Hematopoietic multipotent progenitor cell treated with erythropoietin and hydrocortisone succinate and interleukin-3 and kit ligand, for 8 days (in vitro differentiated cells): ENCODE measurements around the gene C1QL2.

Experiments
- DNase-seq: peaks from one replicate; pipeline ENCODE4 v3.0.0-alpha.2; 2015

The C1QL2 gene

DNA sequence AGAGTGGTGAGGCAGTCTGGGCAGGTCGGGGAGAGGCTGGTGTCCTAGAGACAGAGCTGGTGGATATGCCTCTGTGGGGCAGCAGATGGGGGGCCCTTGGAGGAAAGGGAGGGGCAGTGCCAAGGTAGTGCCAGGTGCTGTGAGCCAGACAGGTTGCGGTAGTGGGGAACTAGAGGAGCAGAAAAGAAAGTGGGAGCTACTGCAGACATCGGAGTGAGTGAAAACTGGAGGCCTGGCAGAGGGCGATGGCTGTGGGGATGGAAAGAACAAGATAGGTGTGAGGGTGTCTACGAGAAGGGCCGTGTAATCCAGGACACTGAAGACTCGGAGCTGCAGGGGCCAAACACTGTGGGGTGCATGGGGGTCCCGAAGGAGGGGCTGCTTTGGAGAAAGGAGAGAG, 21.7 kb downstream of the C1QL2 start:
- DNase-seq = no peak

DNA sequence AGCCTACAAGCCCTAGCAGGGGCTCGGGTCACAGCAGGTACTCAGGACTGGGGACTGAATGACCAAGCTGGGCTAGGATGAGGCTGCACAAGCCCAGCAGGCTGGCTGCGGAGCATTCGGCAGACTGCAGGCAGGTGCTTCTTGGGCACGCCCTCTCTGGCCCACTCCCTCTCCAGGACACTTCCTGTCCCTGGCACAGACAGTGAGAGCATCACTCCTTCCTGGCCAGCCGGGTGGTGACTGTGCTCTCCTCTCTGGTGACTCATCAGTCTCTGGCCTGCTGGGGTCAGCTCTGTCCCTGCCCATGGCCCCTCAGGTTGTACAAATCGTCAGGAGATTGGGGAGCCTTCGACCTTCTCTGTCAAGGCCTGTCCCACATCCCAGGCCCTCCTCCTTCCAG, 22.5 kb downstream of the C1QL2 start:
- DNase-seq = no peak

DNA sequence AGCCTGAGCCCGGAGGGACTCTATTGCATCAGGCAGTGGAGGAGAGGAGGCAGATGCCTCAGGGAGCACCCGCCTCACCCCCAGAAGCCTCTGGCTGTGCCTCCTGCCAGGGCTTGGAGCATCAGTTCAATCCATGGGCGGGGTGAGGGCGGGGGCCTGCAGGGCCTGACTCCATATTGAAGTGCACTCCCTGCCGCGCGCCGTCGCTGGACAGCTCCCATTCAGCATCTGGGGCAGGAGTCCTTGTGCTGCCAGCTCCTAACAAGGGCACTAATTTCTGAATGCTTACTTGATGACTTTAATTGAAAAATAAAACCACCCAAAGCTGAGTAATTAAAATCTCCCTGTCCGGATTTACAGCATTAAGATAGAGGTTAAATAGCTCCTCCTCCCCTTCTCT, 23.8 kb downstream of the C1QL2 start:
- DNase-seq = no peak

- peak; percentile 38 for DNase-seq
These were observed 31.9 kb downstream of the C1QL2 start for GRCh38 chr2:119126650-119127049.

DNA sequence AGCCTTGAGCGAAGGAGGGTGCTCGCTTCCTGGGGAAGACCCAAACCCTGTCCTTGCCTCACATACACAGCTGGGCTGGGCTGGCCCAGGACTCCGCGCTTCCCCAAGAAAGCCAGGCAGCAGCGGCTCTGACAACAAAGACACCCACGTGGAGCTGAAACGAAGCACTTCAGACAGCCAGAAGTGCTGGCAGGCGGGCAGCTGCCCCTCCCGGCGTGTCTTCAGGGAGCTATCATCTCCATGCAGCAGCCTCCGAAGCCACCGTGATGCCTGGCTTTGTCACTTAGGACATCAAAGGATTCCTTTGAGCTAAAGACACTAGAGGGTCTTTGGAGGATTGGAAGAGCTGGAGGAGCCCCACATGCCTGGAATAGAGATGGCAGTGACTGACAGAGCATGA, 35.2 kb downstream of the C1QL2 start:
- DNase-seq = no peak

- no peak for DNase-seq
These were observed 35.9 kb downstream of the C1QL2 start for GRCh38 chr2:119122663-119123062.

GRCh38 chr2:119119999-119120756, 38.4 kb downstream of the C1QL2 start:
- DNase-seq = no peak

- DNase-seq = peak; percentile 58
These were observed 39.3 kb downstream of the C1QL2 start for GRCh38 chr2:119119076-119119785.

DNA sequence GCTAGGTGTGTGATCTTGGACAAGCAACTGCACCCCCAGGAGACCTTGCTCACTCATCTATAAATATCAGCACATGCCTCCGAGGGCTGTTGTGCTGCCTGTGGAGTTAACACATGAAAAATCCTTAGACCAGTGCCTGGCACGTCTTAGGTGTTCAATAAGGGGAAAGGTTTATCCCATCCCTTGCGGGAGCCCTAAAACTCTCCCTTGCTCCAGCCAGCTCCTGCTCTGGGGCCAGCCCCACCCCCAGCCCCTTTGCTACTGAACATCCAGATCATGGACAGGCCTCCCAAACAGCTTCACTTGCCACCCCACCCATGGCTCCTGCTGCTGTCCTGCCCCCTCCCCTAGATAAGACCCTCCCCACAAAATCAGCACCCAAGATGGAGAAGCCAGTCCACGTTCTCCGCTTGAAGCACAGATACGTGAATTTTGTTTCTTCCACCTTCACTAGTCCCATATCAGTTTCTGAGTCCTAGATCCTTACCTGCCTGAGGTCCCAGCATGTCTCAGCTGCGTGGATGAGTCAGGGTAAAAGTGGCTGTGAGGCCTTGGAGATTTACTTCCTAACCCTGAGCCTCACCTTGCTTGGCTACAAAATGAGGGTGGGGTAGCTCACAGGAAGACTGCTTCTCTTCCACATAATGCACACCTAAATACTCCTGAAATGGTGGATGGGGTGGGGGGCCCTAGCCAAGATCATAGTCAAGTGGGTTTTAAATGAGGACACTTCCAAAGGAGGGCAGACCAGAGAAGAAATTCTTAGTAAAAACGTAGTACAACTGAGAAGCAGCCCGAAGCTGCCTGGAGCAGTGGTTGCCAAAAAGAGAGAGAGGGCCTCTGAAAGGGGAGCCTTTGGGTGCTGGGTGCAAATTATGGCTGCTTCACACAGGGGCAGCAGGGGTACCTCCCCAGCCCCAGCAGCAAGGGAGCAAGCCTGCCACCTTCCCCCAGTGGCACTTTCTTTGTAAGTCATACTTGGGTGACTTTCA, 40.4 kb downstream of the C1QL2 start:
- no peak for DNase-seq

- no peak for DNase-seq
These were observed 41.1 kb downstream of the C1QL2 start for GRCh38 chr2:119117408-119117807.

GRCh38 chr2:119116411-119117295, 41.9 kb downstream of the C1QL2 start:
- DNase-seq = no peak

DNA sequence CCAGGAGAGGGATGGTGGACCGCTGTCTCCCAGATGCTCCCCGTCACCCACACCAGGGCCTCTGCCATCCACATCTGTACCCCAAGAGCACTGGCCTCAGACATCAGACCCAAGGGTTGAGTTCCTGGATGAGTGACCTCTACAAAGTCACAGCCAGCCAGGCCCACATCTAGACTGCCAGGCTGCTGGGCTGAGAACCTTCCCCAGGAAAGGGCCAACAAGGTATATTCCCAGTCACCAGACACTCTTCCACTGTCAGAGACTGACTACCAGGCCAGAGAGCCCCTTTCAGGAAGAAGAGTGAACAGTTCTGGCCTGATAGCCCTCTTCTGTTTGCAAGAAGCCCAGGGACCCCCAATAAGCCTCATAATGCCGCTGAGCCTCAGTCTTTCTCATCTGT, 44.3 kb downstream of the C1QL2 start:
- no peak for DNase-seq

GRCh38 chr2:119113489-119113770, 45.1 kb downstream of the C1QL2 start:
- no peak for DNase-seq

DNA sequence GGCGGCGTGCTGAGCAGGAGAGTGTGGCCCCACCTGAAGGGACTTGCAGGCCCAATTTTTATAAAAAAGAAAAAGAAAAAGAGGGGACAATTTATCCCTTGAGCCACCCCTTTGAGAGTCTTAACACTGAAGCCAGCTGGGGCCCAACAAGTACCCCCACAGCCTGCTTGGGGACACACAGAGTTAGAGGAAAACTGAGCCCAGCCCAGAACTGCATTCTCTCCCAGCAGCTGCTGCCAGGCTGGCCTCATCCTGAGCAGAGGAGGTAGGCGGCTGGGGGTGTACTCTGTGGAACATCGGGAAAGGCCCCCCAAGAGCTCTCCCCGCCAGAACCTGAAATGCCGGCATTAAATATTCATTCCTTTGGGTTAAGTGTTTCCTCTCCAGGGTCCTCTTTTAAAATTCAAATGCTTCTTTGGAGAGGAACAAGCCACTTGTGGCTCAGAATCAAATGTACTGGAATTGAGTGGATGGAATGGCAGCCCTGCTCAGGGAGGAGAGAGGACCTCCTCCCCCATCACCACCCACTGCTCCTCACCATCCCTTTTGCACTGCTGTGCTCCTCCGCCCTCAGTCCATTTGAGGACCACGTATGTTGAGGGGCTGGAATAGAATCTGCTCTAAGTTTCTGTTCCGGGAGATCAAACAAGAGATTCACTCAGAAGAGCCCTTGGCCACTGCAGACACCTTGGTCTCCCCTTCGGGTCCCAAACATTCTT, 45.6 kb downstream of the C1QL2 start:
- DNase-seq = no peak

- no peak for DNase-seq
These were observed 46.3 kb downstream of the C1QL2 start for GRCh38 chr2:119112230-119112629.

DNA sequence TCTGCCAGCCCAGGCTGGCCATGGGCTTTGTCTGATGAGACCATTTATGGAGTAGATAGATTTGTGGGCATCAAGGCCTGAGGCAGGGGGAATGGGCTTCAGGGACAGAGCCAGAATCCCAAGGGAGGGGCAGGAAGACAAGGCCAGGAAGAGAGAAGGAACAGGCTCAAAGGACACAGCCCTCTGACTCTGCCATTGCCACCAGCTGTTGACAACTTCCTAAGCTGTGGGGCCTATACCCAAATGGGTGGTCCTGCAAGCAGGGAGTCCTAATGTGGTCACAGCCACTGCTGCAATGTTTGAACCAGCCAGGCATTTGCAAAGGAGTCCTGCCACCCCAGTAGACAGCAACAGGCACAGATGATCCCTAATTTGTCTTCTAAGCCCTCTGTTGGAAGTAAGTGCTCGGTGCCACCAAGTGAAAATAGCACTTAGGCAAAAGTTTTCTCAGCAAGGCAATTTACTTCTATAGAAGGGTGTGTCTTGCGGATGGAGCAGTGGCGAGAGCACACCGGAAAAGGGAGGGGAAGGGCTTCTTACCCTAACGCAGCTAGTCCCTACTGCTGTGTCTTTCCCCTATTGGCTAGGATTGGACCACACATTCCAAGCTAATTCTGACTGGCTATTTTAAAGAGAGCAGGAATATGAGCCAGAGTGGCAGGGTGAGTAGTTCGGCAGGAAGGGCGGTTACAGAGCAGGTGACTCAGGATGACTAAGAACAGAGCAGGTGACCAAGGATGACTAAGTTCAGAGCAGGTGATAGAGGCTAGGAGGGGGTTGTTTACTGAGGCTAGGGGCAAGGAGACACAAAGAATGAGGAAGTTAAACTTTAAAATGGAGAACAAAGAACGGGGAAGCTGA, 47.2 kb downstream of the C1QL2 start:
- DNase-seq = no peak

DNA sequence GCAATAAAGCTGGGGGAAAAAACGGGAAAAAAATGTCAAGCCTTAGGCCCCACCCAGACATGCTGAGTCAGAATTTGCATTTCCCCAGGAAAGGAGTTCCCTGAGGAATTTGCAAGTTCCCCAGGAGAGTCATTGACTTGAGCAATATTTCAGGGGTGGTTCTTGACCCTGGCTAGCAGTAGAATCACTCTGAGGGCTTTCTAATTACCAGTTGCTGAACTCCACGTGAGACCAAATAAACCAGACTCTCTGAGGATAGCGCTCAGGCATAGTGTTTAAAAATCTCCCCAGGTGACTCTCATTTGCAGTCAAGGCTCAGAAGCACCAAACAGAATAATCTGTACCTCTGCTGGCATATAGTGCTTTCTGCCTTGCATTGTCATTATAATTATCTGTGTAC, 48.7 kb downstream of the C1QL2 start:
- DNase-seq = no peak

- DNase-seq = no peak
These were observed 50.4 kb downstream of the C1QL2 start for GRCh38 chr2:119108186-119108585.

- peak; percentile 59 for DNase-seq
These were observed 52.2 kb downstream of the C1QL2 start for GRCh38 chr2:119106301-119106897.
